ENCODE results near the gene SLC36A1. TPM values are rescaled to one million over a fixed set of nuclear protein-coding genes. Genes with fewer than 3 reads are reported as not detected.

Gene SLC36A1
- total and polyA plus RNA-seq, 9 donors: 1.9 to 9.7 (median 5.4) TPM

DNA sequence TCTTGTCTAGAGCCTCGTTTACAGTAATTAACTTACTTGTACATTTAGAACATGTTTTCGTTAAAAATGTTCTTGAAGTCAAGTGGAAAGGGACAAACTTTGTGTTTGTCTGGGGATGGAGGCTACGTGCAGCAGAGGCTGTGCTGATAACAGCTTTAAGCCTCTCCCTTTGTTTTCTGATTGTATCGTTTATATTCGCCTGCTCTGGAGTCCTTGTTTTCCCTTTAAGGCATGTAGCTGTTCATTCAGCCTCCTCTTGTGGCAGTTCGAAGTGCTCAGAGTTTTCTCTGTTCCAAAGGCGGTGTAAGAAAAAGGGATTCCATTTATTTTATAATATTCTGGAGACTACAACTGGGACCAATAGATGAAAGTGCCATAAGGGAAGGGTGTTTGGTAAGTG, 1.9 kb downstream of the SLC36A1 start:
- H3K27me3 ChIP-seq: no peaks in the 10 kb centered on the region
- TF ChIP-seq POLR2A (IDR thresholded peaks at IDR 0.05) (no peak), EP300 (IDR thresholded peaks at IDR 0.05) (no peak), CTCF (IDR thresholded peaks at IDR 0.05) (no peak)
- no peaks in the 10 kb centered on the region for H3K9me3 ChIP-seq
- intact Hi-C loops (cut with DNase I): loop anchor here in 3 of 4 donors (5.0 to 10.0 kb wide), 4 partner anchors 53 to 296 kb away; no protein-coding TSS in a partner anchor
- no peak for DNase-seq
- WGBS, 3 donors: 13 to 27% (median 18%) methylated on average over 7 of the region's 7 CpGs
- H3K36me3 ChIP-seq: no peaks in the 10 kb centered on the region
- peaks cover 2% of the 10 kb centered on the region for H3K4me1 ChIP-seq (ENCODE audit: insufficient read depth)
- no peak overlapping the region for H3K27ac ChIP-seq
- no peak overlapping the region for H3K4me3 ChIP-seq

- Histone ChIP-seq H3K4me3 (no peak overlapping the region), H3K36me3 (no peaks in the 10 kb centered on the region), H3K4me1 (ENCODE audit: insufficient read depth) (peaks cover 2% of the 10 kb centered on the region), H3K27ac (no peak overlapping the region), H3K27me3 (no peaks in the 10 kb centered on the region), H3K9me3 (no peaks in the 10 kb centered on the region)
- TF ChIP-seq EP300 (IDR thresholded peaks at IDR 0.05) (no peak), CTCF (IDR thresholded peaks at IDR 0.05) (no peak), POLR2A (IDR thresholded peaks at IDR 0.05) (no peak)
- no peak for DNase-seq
- WGBS, 3 donors: 91 to 99% (median 97%) methylated on average over 5 of the region's 5 CpGs
- intact Hi-C loops (cut with DNase I): loop anchor here (5.0 to 10.0 kb wide), 5 partner anchors 52 to 295 kb away; no protein-coding TSS in a partner anchor
Measured at GRCh38 chr5:151449839-151450238, 2.4 kb downstream of the SLC36A1 start.

- WGBS, 3 donors: 64 to 97% (median 85%) methylated on average over 3 of the region's 3 CpGs
- intact Hi-C loops (cut with DNase I): loop anchor here in 2 of 4 donors (5.0 to 10.0 kb wide), 2 partner anchors 202 to 294 kb away; no protein-coding TSS in a partner anchor
Measured at GRCh38 chr5:151450605-151451004, 3.2 kb downstream of the SLC36A1 start.

DNA sequence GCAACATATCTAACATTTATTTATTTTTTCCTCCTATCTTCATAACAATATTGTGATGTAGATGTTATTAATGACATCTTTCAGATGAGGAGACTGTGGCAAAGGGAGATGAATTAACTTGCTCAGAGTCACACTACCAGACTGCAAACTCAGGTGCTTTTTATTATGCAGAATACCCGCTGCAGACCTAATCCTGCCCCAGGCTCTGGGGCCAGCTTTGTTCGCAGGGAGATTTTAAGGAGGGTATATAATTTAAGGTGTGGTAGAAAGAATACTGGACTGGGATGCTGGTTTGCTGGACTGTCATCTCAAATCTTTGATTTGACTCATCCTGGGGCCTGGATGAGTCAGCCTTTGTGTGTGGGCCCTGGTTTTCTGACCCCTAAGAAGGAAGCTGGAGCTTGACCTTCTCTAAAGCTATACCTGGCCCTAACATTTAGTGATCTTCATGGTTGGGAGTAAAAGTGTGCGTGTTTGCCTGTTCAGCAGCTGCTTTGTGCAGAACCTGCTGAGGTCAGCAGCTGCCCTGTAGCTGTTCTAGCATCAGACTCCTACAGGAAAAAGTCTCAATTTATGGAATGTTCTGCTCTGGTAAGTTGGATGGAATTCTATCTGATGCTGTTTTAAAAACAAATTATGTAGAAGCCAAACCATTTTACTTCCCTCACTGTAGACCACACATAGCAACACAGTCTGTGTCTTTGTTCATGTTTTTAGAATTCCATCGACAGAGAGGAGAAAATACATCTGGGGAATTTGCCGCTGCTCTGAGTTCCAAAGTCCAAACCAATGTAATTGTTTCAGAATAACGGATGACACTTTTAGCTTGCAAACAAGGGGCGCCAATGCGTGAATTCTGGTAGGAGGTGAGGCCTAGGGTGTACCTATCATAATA, 4.5 kb downstream of the SLC36A1 start:
- intact Hi-C loops (cut with DNase I): loop anchor here in 2 of 4 donors (5.0 to 10.0 kb wide), 2 partner anchors 200 to 293 kb away; no protein-coding TSS in a partner anchor
- Histone ChIP-seq H3K4me1 (ENCODE audit: insufficient read depth) (peaks cover 2% of the 10 kb centered on the region), H3K27me3 (no peaks in the 10 kb centered on the region), H3K9me3 (no peaks in the 10 kb centered on the region), H3K36me3 (no peaks in the 10 kb centered on the region), H3K27ac (no peak overlapping the region), H3K4me3 (no peak overlapping the region)
- 31 to 42% (median 32%) methylated on average over 8 of the region's 8 CpGs for WGBS, 3 donors
- TF ChIP-seq CTCF (IDR thresholded peaks at IDR 0.05): no peak
- TF ChIP-seq EP300 (IDR thresholded peaks at IDR 0.05): no peak
- no peak for TF ChIP-seq POLR2A (IDR thresholded peaks at IDR 0.05)
- no peak for DNase-seq

More at GRCh38 chr5:151450605-151451004, 3.2 kb downstream of the SLC36A1 start:
- no peak for DNase-seq
- TF ChIP-seq POLR2A (IDR thresholded peaks at IDR 0.05) (no peak), CTCF (IDR thresholded peaks at IDR 0.05) (no peak), EP300 (IDR thresholded peaks at IDR 0.05) (no peak)
- no peaks in the 10 kb centered on the region for H3K9me3 ChIP-seq
- H3K4me1 ChIP-seq (ENCODE audit: insufficient read depth): peaks cover 2% of the 10 kb centered on the region
- no peak overlapping the region for H3K27ac ChIP-seq
- no peaks in the 10 kb centered on the region for H3K36me3 ChIP-seq
- no peak overlapping the region for H3K4me3 ChIP-seq
- H3K27me3 ChIP-seq: no peaks in the 10 kb centered on the region

Data from ovary (tissue), 9 donors.